ENCODE results near the gene MESP1. TPM values are rescaled to one million over a fixed set of nuclear protein-coding genes. Genes with fewer than 3 reads are reported as not detected.
A peak's percentile ranks its signal among the peaks of the same experiment; 100 is the strongest.

MESP1 gene
- total and polyA plus RNA-seq, 2 of the 13 experiments (the other 11 are each of a cell fraction or from before 2014, with no cell fraction given) = not detected

- peak; percentile 44; the same call in 1 of the 2 replicates for TF ChIP-seq FOXP4 (CRISPR knock-in tag; IDR thresholded peaks at IDR 0.05)
- TF ChIP-seq U2AF2 (IDR thresholded peaks at IDR 0.05; ENCODE audit: low read depth, low read length) = no peak
- TF ChIP-seq ZNF616 (CRISPR knock-in tag; IDR thresholded peaks at IDR 0.05; ENCODE audit: low read depth) = peak; percentile 68; the same call in 1 of the 2 replicates
- TF ChIP-seq ZNF543 (CRISPR knock-in tag; IDR thresholded peaks at IDR 0.05) = 0 out of 2 replicates have a peak, but pooled peaks have one; percentile 46
- no peak for TF ChIP-seq SMAD3 (CRISPR knock-in tag; IDR thresholded peaks at IDR 0.05)
- TF ChIP-seq ZBTB21 (CRISPR knock-in tag; IDR thresholded peaks at IDR 0.05) = no peak
- TF ChIP-seq MAX (IDR thresholded peaks at IDR 0.05) = peak; percentile 92
- TF ChIP-seq PRDM10 (CRISPR knock-in tag; IDR thresholded peaks at IDR 0.05; ENCODE audit: low read depth) = no peak
- 0 out of 2 replicates have a peak, but pooled peaks have one; percentile 21 for TF ChIP-seq GATAD1 (CRISPR knock-in tag; IDR thresholded peaks at IDR 0.05)
- TF ChIP-seq RAD21 (CRISPR knock-in tag; IDR thresholded peaks at IDR 0.05) = peak; percentile 88
- 0 out of 2 replicates have a peak, but pooled peaks have one; percentile 54 for TF ChIP-seq ZNF761 (CRISPR knock-in tag; conservative IDR thresholded peaks at IDR 0.05)
- TF ChIP-seq HOXA3 (CRISPR knock-in tag; IDR thresholded peaks at IDR 0.05) = peak; percentile 86
- peak; percentile 86; the same call in 1 of the 2 replicates for TF ChIP-seq CREB3 (CRISPR knock-in tag; IDR thresholded peaks at IDR 0.05)
- TF ChIP-seq BRF2 (CRISPR knock-in tag; IDR thresholded peaks at IDR 0.05) = 0 out of 2 replicates have a peak, but pooled peaks have one; percentile 20
- peak; percentile 76 for TF ChIP-seq ZNF607 (CRISPR knock-in tag; IDR thresholded peaks at IDR 0.05; ENCODE audit: borderline replicate concordance)
- TF ChIP-seq CCDC6 (CRISPR knock-in tag; IDR thresholded peaks at IDR 0.05) = peak; percentile 84; the same call in 1 of the 2 replicates
- no peak for TF ChIP-seq TBP (CRISPR knock-in tag; IDR thresholded peaks at IDR 0.05)
- peak; percentile 98 for TF ChIP-seq ZNF800 (CRISPR knock-in tag; IDR thresholded peaks at IDR 0.05)
Observed at GRCh38 chr15:89750560-89751542, at the start of gene MESP1 (continued).

Data from HepG2 (cell line).